HFF-Myc (cell line): ENCODE results near the gene NPAS2.

ENCODE experiments used
- DNase-seq: peaks from one replicate; pipeline ENCODE4 v3.0.0-alpha.2; 2011; ENCODE audit warnings: low read depth; ENCODE audit errors: extremely low read depth
- H3K4me3 ChIP-seq: replicated peaks from 2 replicates; pipeline ENCODE4 v1.5.1; 2011; ENCODE audit warnings: low read depth, mild to moderate bottlenecking, control low read depth, low read length
- CTCF ChIP-seq: IDR thresholded peaks from 2 replicates; pipeline ENCODE4 v1.5.1; 2012; ENCODE audit warnings: mild to moderate bottlenecking, low read depth, low read length, control low read depth; ENCODE audit errors: missing control alignments

Gene NPAS2

GRCh38 chr2:100780203-100781008 lies 39.5 kb upstream of the NPAS2 start:
- DNase-seq: no peak

GRCh38 chr2:100781009-100781325 lies 39.0 kb upstream of the NPAS2 start:
- no peak for TF ChIP-seq CTCF
- no peak for DNase-seq
- H3K4me3 ChIP-seq: no peak overlapping the region

More at GRCh38 chr2:100780203-100781008, 39.5 kb upstream of the NPAS2 start:
- no peak for TF ChIP-seq CTCF
- no peak overlapping the region for H3K4me3 ChIP-seq

GRCh38 chr2:100781523-100782379 lies 38.2 kb upstream of the NPAS2 start:
- no peak for DNase-seq
- no peak overlapping the region for H3K4me3 ChIP-seq
- TF ChIP-seq CTCF: no peak

GRCh38 chr2:100782380-100782878 lies 37.5 kb upstream of the NPAS2 start:
- TF ChIP-seq CTCF: no peak
- H3K4me3 ChIP-seq: no peak overlapping the region
- DNase-seq: no peak

- H3K4me3 ChIP-seq: no peak overlapping the region
- TF ChIP-seq CTCF: no peak
- no peak for DNase-seq
Measured at GRCh38 chr2:100783987-100784386, 36.0 kb upstream of the NPAS2 start.

GRCh38 chr2:100784681-100785080 lies 35.3 kb upstream of the NPAS2 start:
- TF ChIP-seq CTCF: no peak
- no peak for DNase-seq
- no peak overlapping the region for H3K4me3 ChIP-seq
